ENCODE measurements around the gene TMEM184A.

The TMEM184A gene

DNA sequence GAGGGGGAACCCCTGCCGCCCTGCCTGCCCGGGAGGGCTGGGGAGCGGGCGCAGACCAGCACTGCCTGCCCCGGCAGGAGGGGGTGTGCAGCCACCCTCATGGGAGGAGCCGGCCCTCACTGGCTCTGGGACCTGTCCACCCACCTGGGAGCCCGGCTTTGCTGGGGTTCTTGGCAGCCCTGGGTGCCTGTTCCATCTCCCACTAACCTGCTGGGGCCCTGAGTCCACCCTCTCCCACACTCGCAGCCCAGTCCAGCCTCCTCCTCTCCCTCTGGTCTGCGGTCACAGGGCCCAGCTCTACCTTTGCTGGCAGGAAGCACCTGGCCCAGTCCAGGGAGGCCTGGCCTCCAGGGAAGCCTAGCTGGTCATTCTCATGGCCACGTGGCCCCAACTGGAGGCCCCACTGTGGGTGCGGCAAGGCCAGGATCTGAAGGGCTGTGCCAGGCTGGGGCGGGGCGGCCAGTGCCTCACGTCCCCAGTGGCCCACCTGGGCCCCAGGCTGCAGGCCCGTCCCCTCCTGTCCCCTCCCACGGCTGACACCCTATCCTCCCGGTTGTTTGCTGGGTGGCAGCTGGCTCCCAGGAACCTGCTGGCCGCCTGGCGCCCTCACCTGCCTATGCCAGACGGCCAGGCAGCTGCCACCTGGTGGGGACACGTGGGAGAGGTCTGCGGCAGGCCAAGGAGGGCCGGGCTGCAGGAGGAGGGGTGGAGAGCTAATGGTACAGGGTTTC lies at the start of gene TMEM184A:
TMEM184A (minus strand) TSS at position 393 of the 731 bp plus-strand sequence. CDS start 721 bp downstream, outside the sequence.
- in situ Hi-C loops (cut with MboI; ENCODE audit: low sequenced_read_pairs), result no loop called here

- in situ Hi-C loops (cut with MboI; ENCODE audit: low sequenced_read_pairs), result no loop called here
Measured at GRCh38 chr7:1604383-1604782, 48.4 kb upstream of the TMEM184A start.

DNA sequence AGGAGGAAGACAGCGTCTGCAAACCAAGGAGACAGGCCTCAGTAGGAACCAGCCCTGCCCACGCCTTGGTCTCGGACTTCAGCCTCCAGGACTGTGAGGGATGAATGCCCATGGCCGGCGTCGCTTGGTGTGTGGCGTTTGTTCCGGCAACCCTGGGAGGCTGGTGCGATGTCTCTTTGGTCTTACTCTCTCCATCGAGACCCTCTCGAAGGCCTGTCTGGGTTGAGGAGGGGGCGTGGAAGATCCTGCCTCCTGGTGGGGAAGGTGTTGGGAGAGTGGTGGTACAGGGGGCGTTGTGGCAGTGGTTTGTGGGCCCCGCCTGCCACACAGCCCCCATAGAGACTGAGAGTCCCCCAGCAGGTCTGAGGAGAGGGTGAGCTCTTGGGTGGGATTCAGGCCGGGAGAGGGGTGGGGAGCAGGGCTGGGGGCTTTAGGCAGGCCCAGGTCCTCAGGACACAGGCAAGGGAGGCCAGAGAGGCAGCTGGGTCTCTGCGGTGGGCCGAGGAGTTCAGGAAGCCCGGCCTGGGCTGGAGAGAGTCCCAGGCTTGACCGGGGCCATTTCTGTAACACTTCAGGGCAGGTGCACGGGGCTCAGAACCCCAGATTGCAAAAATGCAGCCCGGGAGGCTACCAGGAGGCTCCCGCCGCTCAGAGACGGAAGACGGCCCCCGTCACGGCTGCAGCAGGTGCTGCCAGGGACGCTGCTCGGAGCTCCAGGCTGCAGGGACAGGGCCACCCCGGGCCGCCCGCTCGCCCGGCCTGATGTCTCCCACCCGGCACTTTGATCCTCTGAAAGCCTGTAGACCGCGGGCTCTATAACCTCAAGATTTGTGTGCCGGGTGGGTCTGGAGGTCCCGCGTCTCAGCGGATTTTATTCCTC lies 47.6 kb upstream of the TMEM184A start:
- in situ Hi-C loops (cut with MboI; ENCODE audit: low sequenced_read_pairs), result no loop called here

GRCh38 chr7:1602386-1602785 lies 46.4 kb upstream of the TMEM184A start:
- in situ Hi-C loops (cut with MboI; ENCODE audit: low sequenced_read_pairs), result no loop called here

DNA sequence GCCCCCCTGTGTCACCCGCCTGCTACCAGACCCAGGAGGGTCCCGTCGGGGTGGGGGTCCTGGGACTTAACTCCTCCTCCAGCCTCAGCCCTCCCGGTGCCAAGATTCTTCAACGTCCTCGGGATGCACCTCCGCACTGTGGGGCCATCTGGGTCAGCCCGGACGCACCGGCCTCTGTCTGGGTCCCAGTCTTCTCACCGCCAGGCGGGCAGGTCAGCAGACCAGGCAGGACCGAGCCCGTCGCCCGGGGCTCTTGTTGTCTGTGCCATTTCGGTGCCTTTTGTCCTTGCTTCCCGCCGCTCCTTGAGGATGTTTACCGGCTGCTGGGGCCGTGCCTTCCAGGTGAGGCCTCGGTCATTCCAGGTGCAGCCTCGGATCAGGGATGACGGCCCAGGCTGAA lies 46.0 kb upstream of the TMEM184A start:
- in situ Hi-C loops (cut with MboI; ENCODE audit: low sequenced_read_pairs), result no loop called here

GRCh38 chr7:1599640-1600395 lies 43.8 kb upstream of the TMEM184A start:
- in situ Hi-C loops (cut with MboI; ENCODE audit: low sequenced_read_pairs), result no loop called here

DNA sequence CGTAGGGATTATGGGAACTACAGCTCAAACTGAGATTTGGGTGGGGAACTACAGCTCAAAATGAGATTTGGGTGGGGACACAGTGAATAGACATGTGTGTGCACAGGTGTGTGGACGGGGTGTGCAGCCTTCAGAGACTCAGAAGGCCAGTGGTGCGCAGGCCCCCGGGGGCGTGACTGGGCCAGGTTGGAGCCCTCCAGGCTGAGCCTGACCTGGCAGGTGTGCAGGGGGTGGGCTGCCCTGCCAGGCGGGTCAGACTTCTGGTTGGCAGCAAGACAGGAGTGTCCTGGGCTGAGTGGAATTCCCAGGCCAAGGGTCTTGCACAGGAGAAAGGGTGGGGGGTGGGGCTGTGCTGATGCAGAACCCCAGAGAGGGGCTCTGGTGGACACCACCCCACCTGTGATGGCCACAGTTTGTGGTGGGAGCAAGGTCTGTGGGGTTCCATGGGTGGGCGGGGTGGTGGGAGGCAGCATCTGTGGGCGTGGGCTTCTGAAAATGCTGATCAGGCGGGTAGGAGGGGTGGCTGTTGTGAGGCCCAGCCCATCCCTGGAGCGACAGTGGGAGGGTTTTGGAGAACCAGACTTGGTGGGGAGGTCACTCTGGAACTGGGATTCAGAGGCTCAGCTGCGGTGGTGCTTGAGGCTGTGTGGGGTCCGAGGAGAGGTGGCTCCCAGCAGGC lies 43.1 kb upstream of the TMEM184A start:
- in situ Hi-C loops (cut with MboI; ENCODE audit: low sequenced_read_pairs), result no loop called here

DNA sequence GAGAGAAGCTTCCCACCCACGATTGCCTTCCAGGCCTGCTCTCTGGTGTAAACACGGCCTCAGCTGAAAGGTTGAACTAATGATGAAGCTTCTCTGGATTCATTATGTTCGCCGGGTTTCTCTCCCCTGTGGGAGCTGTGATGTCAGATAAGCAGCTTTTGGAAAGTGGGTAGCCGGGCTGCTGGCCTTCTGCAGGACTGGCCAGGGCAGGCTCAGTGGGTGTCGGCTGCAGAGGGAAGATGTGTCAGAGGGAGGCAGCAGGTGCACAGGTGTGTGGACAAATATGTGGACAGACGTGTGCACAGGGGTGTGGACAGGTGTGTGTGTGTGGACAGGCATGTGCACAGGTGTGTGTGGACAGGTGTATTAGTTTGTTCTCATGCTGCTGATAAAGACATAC lies 42.3 kb upstream of the TMEM184A start:
- in situ Hi-C loops (cut with MboI; ENCODE audit: low sequenced_read_pairs), result no loop called here

- in situ Hi-C loops (cut with MboI; ENCODE audit: low sequenced_read_pairs), result no loop called here
Measured at GRCh38 chr7:1597791-1598190, 41.8 kb upstream of the TMEM184A start.

DNA sequence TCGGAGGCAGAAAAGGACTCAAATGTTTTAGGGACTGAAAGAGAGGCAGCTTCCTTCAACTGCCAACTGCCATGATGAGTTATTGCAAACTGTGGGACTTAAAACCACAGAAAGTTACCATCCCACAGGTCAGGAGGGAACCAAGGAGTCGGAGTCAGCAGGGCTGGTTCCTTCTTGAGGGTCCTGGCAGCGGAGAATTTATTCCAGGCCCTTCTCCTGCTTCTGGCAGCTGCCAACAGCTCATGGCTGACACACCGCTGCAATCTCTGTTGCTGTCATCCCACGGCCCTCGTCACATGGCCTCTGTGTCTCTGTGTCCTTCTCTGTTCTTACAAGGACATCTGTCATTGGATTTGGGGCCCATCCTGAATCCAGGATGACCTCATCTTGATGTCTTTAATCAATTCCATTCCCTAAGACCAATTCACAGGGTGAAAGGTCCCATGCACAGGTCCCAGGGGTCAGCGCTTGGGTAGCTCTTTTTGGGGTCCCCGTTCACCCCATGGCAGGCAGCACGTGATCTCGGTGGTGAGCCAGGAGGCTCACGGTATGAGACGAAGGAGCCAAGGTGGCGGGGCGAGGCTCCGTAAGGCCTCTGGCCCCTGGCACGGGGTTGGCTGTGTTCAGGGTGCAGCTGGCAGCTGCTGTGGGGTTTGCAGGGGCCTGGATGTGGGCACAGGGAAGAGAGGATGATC lies 41.2 kb upstream of the TMEM184A start:
- in situ Hi-C loops (cut with MboI; ENCODE audit: low sequenced_read_pairs), result no loop called here

GRCh38 chr7:1596181-1597043 lies 40.4 kb upstream of the TMEM184A start:
- in situ Hi-C loops (cut with MboI; ENCODE audit: low sequenced_read_pairs), result no loop called here

DNA sequence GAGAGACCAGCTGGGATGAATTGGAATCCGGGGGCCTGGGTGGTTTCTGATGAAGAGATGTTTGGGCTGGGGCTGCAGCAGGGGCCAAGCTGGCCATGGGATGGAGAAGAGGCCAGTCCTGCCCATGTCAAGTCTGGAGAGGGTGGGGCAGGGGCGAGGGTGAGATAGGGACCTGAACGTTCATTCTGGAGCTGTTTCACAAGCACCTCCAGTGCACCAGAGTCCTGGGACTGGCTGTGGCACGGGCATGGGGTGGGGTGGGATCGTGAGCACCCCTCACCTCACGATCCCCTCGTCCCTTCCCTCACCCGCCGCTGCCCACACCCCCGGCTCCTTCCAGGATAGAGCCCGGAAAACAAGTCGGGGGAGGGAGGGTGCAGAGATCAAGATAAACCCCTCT lies 39.6 kb upstream of the TMEM184A start:
- in situ Hi-C loops (cut with MboI; ENCODE audit: low sequenced_read_pairs), result no loop called here

DNA sequence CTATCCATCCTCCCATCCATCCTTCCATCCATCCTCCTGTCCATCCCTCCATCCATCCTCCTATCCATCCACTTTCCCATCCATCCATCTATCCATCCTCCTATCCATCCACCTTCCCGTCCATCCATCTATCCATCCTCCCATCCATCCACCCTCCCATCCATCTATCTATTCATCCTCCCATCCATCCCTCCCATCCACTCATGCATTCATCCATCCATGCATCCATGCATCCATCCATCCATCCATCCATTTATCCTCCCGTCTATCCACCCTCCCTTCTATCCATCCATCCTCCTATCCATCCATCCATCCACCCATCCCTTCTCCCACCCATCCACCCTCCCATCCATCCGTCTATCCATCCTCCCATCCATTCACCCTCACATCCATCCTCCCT lies 39.0 kb upstream of the TMEM184A start:
- in situ Hi-C loops (cut with MboI; ENCODE audit: low sequenced_read_pairs), result no loop called here

DNA sequence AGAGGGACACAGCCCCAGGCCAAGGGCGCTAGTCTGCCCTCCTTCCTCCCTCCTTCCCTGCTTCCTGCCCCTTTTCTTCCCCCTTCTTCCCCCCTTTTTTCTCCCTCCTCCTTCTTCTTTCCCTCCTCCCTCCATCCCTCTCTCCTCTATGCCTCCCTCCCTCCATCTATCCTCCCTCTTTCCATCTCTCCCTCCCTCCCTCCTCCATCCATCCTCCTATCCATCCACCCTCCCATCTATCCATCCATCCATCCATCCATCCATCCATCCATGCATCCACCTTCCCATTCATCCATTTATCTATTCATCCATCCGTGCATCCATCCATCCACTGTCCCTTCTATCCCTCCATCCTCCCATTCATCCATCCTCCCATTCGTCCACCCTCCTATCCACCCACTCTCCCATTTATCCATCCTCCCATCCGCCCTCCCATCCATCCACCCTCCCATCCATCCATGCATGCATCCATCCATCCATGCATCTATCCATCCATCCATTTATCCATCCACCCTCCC lies 38.0 kb upstream of the TMEM184A start:
- in situ Hi-C loops (cut with MboI; ENCODE audit: low sequenced_read_pairs), result no loop called here

DNA sequence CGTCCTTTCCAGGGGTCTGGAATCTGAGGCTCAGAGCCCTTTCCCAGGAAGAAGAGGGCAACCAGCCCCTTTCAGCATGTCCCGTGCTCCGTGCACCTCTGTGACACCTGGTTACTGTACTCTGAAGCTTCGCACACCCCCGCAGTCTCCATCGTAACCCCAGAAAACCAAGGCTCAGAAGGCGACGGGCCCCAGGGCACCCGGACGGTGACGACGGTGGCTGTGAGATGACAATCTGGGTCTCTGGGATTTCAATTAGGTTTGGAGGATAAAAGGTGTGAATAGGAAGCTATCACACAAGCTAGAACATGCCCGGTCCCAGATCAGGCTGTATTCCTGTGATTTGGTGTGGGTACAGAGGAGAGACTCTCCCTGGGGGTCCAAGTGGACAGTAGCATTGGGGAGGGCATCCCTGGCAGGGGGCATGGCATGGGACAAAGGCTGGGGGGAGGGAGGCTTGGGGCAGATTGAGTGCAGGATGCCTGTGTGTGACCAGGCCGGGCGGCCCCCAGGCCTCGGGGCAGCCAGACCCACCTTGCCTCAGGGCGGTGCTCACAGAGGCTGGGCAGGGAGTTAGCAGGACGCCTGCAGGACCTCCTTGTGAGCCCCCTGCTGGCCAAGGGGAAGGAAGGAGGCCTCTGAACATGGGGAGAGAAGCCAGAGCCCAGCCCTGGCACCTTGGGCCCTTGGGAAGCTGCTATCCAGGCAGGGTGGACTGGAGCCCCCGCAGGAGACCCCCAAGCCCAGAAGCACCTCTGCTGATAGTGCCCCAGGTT lies 37.3 kb upstream of the TMEM184A start:
- in situ Hi-C loops (cut with MboI; ENCODE audit: low sequenced_read_pairs), result no loop called here

DNA sequence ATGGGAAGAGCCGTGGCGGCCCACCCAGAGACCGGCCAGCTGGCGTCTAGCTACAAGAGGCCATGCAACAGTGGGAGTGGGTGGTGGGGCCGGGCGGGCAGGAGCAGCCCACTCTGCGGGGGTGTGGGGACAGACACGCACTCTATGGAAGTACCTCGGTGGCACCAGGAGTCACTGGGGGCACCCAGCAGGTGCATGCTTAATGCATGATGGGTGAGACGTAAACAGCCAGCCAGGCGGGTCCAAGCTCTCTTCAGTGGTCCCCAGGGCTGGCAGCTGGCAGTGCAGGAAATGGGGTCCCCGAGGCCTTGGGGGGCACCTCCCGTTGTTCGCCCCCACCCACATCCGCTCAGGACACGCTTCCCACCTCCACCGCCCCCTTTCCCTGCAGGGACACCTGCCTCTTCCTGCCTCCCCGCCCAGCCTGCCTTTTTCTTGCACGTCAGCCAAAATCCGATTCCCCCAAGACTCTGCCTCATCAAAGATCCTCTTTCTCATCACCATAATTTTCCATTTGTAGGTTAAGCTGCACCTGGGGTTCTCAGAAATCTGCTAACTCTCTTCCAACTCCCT lies 36.4 kb upstream of the TMEM184A start:
- in situ Hi-C loops (cut with MboI; ENCODE audit: low sequenced_read_pairs), result no loop called here

DNA sequence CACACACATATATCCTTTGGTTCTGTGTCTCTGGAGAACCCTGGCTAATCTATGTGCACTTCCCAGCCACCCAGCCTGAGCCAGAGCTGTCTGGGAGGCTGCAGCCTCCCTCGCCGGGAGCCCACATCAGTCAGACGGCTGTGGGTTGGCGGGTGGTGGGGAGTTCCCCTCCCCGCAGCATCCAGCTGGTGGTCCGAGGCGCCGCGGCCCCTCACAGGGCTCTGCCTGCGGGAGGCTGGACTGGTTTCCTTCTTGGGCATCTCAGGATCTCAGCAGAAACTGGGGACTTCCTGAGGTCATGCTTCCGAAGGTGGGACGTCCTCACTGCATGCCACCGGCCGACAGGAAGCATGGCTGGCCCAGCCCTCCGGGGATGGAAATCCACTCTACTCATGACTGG lies 35.9 kb upstream of the TMEM184A start:
- in situ Hi-C loops (cut with MboI; ENCODE audit: low sequenced_read_pairs), result no loop called here

- in situ Hi-C loops (cut with MboI; ENCODE audit: low sequenced_read_pairs), result no loop called here
Measured at GRCh38 chr7:1591396-1591795, 35.4 kb upstream of the TMEM184A start.
